Activated CD4-positive, alpha-beta T cell treated with anti-CD3 and anti-CD28 coated beads, Interleukin-2, amount 50 U/mL, for 1 hour (primary cell): ENCODE measurements around the gene WNT7B.
A peak's percentile ranks its signal among the peaks of the same experiment; 100 is the strongest.
"Not testable (repeated sequence)": the region's sequence is repeated elsewhere in the genome, so short reads cannot be mapped to it uniquely, and the experiment has no call there.

ENCODE experiments used
- DNase-seq: peaks from one replicate; pipeline ENCODE4 v3.0.0-alpha.2; 2020

The WNT7B gene

GRCh38 chr22:46007848-46008261 lies 30.9 kb upstream of the WNT7B start:
- no peak for DNase-seq

GRCh38 chr22:46007003-46007847 lies 30.3 kb upstream of the WNT7B start:
- DNase-seq, result no peak

GRCh38 chr22:46006379-46007002 lies 29.5 kb upstream of the WNT7B start:
- DNase-seq, result peak; percentile 92

GRCh38 chr22:46005116-46005705 lies 28.2 kb upstream of the WNT7B start:
- not testable (repeated sequence) for DNase-seq

GRCh38 chr22:46004105-46004866 lies 27.3 kb upstream of the WNT7B start:
- DNase-seq, result no peak

GRCh38 chr22:46003271-46004091 lies 26.5 kb upstream of the WNT7B start:
- no peak for DNase-seq

- no peak for DNase-seq
Observed at GRCh38 chr22:46002757-46003270, 25.9 kb upstream of the WNT7B start.

GRCh38 chr22:46001426-46002106 lies 24.6 kb upstream of the WNT7B start:
- no peak for DNase-seq

- DNase-seq, result no peak
Observed at GRCh38 chr22:46001046-46001425, 24.1 kb upstream of the WNT7B start.

GRCh38 chr22:46000081-46001027 lies 23.4 kb upstream of the WNT7B start:
- DNase-seq, result no peak

- no peak for DNase-seq
Observed at GRCh38 chr22:45999379-45999971, 22.5 kb upstream of the WNT7B start.

GRCh38 chr22:45998638-45999378 lies 21.8 kb upstream of the WNT7B start:
- DNase-seq, result no peak

GRCh38 chr22:45997777-45998637 lies 21.0 kb upstream of the WNT7B start:
- DNase-seq, result no peak

- no peak for DNase-seq
Observed at GRCh38 chr22:45997077-45997776, 20.3 kb upstream of the WNT7B start.

- DNase-seq, result no peak
Observed at GRCh38 chr22:45996241-45997076, 19.5 kb upstream of the WNT7B start.

GRCh38 chr22:45995405-45996101 lies 18.6 kb upstream of the WNT7B start:
- no peak for DNase-seq
